OCI-LY3 (cell line): ENCODE measurements around the gene PRDM16.

ENCODE experiments used
- EZH2phosphoT487 ChIP-seq: fragments of 200-600 bp; shearing (Covaris generic); IDR thresholded peaks from 2 replicates; pipeline ENCODE4 v1.6.1; 2018; ENCODE audit warnings: antibody characterized with exemption, mixed run types, low read depth
- TF ChIP-seq, protein P1 (sequence below): fragments of 200-600, 300-600 bp; sonication (generic); IDR thresholded peaks from 2 replicates; pipeline ENCODE4 v1.5.1; 2014; ENCODE audit warnings: antibody characterized with exemption, low read length, low read depth

DNA sequence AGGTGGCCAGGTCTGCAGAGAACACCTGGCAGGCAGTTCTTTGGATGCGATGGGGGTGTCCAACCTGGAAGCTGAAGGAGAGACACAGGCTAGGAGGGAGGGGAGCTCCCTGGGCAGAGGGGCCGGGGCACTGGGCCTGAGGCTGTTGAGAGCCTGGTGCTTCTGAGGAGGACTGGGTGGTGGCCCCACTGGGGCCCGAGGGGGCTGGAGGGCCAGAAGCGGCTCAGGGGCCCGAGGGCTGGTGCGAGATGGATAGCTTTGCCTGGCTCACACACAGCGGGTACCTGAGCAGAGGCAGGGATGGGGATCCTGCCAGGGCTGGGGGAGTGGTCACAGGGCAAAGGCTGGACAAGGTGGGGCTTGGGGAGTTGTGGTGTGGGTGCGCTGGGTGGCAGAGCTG, 37.2 kb downstream of the PRDM16 start:
- TF ChIP-seq, protein P1, sequence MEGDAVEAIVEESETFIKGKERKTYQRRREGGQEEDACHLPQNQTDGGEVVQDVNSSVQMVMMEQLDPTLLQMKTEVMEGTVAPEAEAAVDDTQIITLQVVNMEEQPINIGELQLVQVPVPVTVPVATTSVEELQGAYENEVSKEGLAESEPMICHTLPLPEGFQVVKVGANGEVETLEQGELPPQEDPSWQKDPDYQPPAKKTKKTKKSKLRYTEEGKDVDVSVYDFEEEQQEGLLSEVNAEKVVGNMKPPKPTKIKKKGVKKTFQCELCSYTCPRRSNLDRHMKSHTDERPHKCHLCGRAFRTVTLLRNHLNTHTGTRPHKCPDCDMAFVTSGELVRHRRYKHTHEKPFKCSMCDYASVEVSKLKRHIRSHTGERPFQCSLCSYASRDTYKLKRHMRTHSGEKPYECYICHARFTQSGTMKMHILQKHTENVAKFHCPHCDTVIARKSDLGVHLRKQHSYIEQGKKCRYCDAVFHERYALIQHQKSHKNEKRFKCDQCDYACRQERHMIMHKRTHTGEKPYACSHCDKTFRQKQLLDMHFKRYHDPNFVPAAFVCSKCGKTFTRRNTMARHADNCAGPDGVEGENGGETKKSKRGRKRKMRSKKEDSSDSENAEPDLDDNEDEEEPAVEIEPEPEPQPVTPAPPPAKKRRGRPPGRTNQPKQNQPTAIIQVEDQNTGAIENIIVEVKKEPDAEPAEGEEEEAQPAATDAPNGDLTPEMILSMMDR: no peak
- TF ChIP-seq EZH2phosphoT487: no peak
